A549 (cell line): ENCODE results near the gene ANKRD23.

Experiments used
- CTCF ChIP-seq: fragments of >200 bp; sonication (Bioruptor Twin); formaldehyde crosslinking; IDR thresholded peaks from 3 replicates; pipeline ENCODE4 v1.5.1; 2016
- POLR2A ChIP-seq: IDR thresholded peaks from 2 replicates; pipeline ENCODE4 v1.6.1; 2012; ENCODE audit warnings: mild to moderate bottlenecking, low read length

- TF ChIP-seq CTCF (no peak), POLR2A (no peak)
Measured at GRCh38 chr2:96843538-96844268, at the start of gene ANKRD23.
